ENCODE results near the gene TOX2. TPM values are rescaled to one million over a fixed set of nuclear protein-coding genes. Genes with fewer than 3 reads are reported as not detected.

TOX2 gene
- total RNA-seq, 1 experiment from 2014 or later: 2.7 TPM

- Mint-ChIP-seq H3K9me3 (ENCODE audit: unreplicated experiment) (no peaks in the 10 kb centered on the region), H3K36me3 (ENCODE audit: insufficient read depth, unreplicated experiment) (no peaks in the 10 kb centered on the region), H3K27ac (ENCODE audit: low read depth, unreplicated experiment) (no peak overlapping the region), H3K4me1 (ENCODE audit: insufficient read depth, unreplicated experiment) (peaks cover 5% of the 10 kb centered on the region), H3K4me3 (ENCODE audit: unreplicated experiment) (no peak overlapping the region), H3K27me3 (ENCODE audit: insufficient read depth, unreplicated experiment) (no peaks in the 10 kb centered on the region)
- BruUV-seq (replicated peaks): no TSS peak
- CTCF ChIA-PET: no interaction called here
- intact Hi-C loops (cut with micrococcal nuclease): no loop called here
- POLR2A ChIA-PET: no interaction called here
- no peak for DNase-seq (ENCODE audit: unreplicated experiment)
- TF ChIP-seq CTCF (IDR thresholded peaks at IDR 0.05; ENCODE audit: unreplicated experiment): no peak
Measured at GRCh38 chr20:43948455-43948854, 33.8 kb downstream of the TOX2 start.

- ChIA-PET CTCF (no interaction called here), POLR2A (no interaction called here)
- H3K27me3 Mint-ChIP-seq (ENCODE audit: insufficient read depth, unreplicated experiment): no peaks in the 10 kb centered on the region
- no peak overlapping the region for H3K27ac Mint-ChIP-seq (ENCODE audit: low read depth, unreplicated experiment)
- TF ChIP-seq CTCF (IDR thresholded peaks at IDR 0.05; ENCODE audit: unreplicated experiment): no peak
- H3K36me3 Mint-ChIP-seq (ENCODE audit: insufficient read depth, unreplicated experiment): no peaks in the 10 kb centered on the region
- peaks cover 13% of the 10 kb centered on the region for H3K4me1 Mint-ChIP-seq (ENCODE audit: insufficient read depth, unreplicated experiment)
- DNase-seq (ENCODE audit: unreplicated experiment): no peak
- no peak overlapping the region for H3K4me3 Mint-ChIP-seq (ENCODE audit: unreplicated experiment)
- intact Hi-C loops (cut with micrococcal nuclease): no loop called here
- BruUV-seq (replicated peaks): no TSS peak
- H3K9me3 Mint-ChIP-seq (ENCODE audit: unreplicated experiment): no peaks in the 10 kb centered on the region
Measured at GRCh38 chr20:43949248-43949647, 34.6 kb downstream of the TOX2 start.

- intact Hi-C loops (cut with micrococcal nuclease): no loop called here
- CTCF ChIA-PET: no interaction called here
- no peaks in the 10 kb centered on the region for H3K27me3 Mint-ChIP-seq (ENCODE audit: insufficient read depth, unreplicated experiment)
- no peaks in the 10 kb centered on the region for H3K9me3 Mint-ChIP-seq (ENCODE audit: unreplicated experiment)
- DNase-seq (ENCODE audit: unreplicated experiment): no peak
- POLR2A ChIA-PET: no interaction called here
- TF ChIP-seq CTCF (IDR thresholded peaks at IDR 0.05; ENCODE audit: unreplicated experiment): no peak
- H3K4me1 Mint-ChIP-seq (ENCODE audit: insufficient read depth, unreplicated experiment): peaks cover 20% of the 10 kb centered on the region
- no peak overlapping the region for H3K4me3 Mint-ChIP-seq (ENCODE audit: unreplicated experiment)
- BruUV-seq (replicated peaks): no TSS peak
- no peak overlapping the region for H3K27ac Mint-ChIP-seq (ENCODE audit: low read depth, unreplicated experiment)
- no peaks in the 10 kb centered on the region for H3K36me3 Mint-ChIP-seq (ENCODE audit: insufficient read depth, unreplicated experiment)
Measured at GRCh38 chr20:43949741-43950618, 35.3 kb downstream of the TOX2 start.

GRCh38 chr20:43953919-43954592, 39.4 kb downstream of the TOX2 start:
- no TSS peak for BruUV-seq (replicated peaks)
- intact Hi-C loops (cut with micrococcal nuclease): loop anchor here (2.0 kb wide), 1 partner anchor 21 kb away; no protein-coding TSS in a partner anchor
- H3K4me3 Mint-ChIP-seq (ENCODE audit: unreplicated experiment): no peak overlapping the region
- TF ChIP-seq CTCF (IDR thresholded peaks at IDR 0.05; ENCODE audit: unreplicated experiment): no peak
- no peak overlapping the region for H3K27ac Mint-ChIP-seq (ENCODE audit: low read depth, unreplicated experiment)
- H3K27me3 Mint-ChIP-seq (ENCODE audit: insufficient read depth, unreplicated experiment): no peaks in the 10 kb centered on the region
- ChIA-PET POLR2A (interaction anchor here (0.6 to 3.5 kb wide), 6 partner anchors 10 to 108 kb away, joined by 3 to 28 read pairs (median 6); no protein-coding TSS in a partner anchor), CTCF (interaction anchor here (0.6 to 2.0 kb wide), 4 partner anchors 13 to 445 kb away, joined by 4 to 11 read pairs (median 6); no protein-coding TSS in a partner anchor)
- H3K36me3 Mint-ChIP-seq (ENCODE audit: insufficient read depth, unreplicated experiment): no peaks in the 10 kb centered on the region
- H3K9me3 Mint-ChIP-seq (ENCODE audit: unreplicated experiment): no peaks in the 10 kb centered on the region
- H3K4me1 Mint-ChIP-seq (ENCODE audit: insufficient read depth, unreplicated experiment): peaks cover 37% of the 10 kb centered on the region
- peak; percentile 18 for DNase-seq (ENCODE audit: unreplicated experiment)
